Measurements from ENCODE around the gene CD58. TPM values are rescaled to one million over a fixed set of nuclear protein-coding genes. Genes with fewer than 3 reads are reported as not detected.

Gene CD58
- total and polyA plus RNA-seq, 4 experiments from 2014 or later = 25.2 to 61.3 (median 44.5) TPM

DNA sequence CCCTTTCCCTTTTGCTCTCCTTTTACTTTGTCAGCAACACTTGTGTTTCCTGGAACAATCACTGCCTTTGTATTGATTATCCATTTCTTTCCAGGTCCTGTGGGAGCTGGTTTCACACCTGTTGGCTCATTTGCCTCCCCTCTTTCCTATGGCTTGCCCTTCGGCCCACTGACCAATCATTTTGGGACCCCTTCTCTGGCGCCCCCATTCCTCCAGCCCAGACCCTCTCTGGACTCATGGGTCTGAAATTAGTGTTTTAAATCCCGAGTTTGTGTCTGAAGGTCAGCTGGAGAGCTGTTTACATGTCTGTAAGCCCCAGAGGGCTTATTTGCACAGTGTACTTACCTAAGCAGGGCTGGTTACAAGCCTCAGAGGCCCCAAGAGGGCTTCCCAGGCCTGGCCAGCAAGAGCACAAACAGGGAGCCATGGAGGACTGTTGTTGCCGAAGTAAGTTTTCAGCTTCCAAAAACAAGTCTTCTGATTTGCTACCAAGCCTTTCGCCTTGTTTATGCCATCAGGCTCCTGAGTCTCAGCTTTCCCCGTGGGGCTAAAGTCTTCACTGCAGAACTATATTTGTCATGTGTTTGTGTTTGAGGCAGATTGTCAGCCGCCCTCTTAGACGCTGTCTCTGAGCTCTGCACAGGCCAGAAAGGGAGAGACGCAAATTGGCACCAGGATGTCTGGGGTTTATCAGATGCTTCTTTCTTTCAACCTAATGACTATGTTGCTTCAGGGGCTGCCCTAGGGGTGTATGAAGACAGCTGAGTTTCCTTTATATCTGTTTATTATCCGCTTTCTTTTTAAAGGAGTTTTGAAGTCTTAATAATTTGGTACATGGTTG lies 104.8 kb downstream of the CD58 start:
- Histone ChIP-seq H3K4me3 (ENCODE audit: low read length in 2 of 2) (no peak overlapping the region), H3K27me3 (ENCODE audit: insufficient read depth, low read length) (no peaks in the 10 kb centered on the region), H3K27ac (ENCODE audit: low read depth, low read length) (no peak overlapping the region), H3K4me1 (ENCODE audit: insufficient read depth, low read length) (no peaks in the 10 kb centered on the region), H3K9me3 (ENCODE audit: control insufficient read depth in 1 of 2, low read length in 2 of 2) (no peaks in the 10 kb centered on the region), H3K36me3 (ENCODE audit: insufficient read depth, low read length) (no peaks in the 10 kb centered on the region)
- H3K4me3 Mint-ChIP-seq = no peak overlapping the region
- no peak for DNase-seq
- CTCF ChIA-PET (ENCODE audit: partially characterized antibody) = interaction anchor here (1.2 kb wide), 1 partner anchor 9 kb away, joined by 3 read pairs; no protein-coding TSS in a partner anchor
- H3K4me1 Mint-ChIP-seq = no peaks in the 10 kb centered on the region
- H3K27me3 Mint-ChIP-seq = peaks cover 0 to 4% of the 10 kb centered on the region in 2 donors
- POLR2A ChIA-PET (ENCODE audit: partially characterized antibody) = no interaction called here
- intact Hi-C loops (cut with micrococcal nuclease) = no loop called here
- H3K9me3 Mint-ChIP-seq = peaks cover 0 to 3% (median 0%) of the 10 kb centered on the region in 8 donors
- peaks cover 0 to 10% of the 10 kb centered on the region in 2 donors for H3K36me3 Mint-ChIP-seq
- no peak overlapping the region for H3K27ac Mint-ChIP-seq

- no peaks in the 10 kb centered on the region for H3K4me1 Mint-ChIP-seq
- intact Hi-C loops (cut with micrococcal nuclease) = no loop called here
- H3K27me3 ChIP-seq (ENCODE audit: insufficient read depth, low read length) = no peaks in the 10 kb centered on the region
These were observed 105.4 kb downstream of the CD58 start for GRCh38 chr1:116465477-116465844.

More at GRCh38 chr1:116465477-116465844, 105.4 kb downstream of the CD58 start:
- ChIA-PET CTCF (ENCODE audit: partially characterized antibody) (no interaction called here), POLR2A (ENCODE audit: partially characterized antibody) (no interaction called here)
- DNase-seq = no peak
- Mint-ChIP-seq H3K27ac (no peak overlapping the region), H3K4me3 (no peak overlapping the region), H3K27me3 (peaks cover 0 to 4% of the 10 kb centered on the region in 2 donors), H3K9me3 (peaks cover 0 to 3% (median 0%) of the 10 kb centered on the region in 8 donors), H3K36me3 (peaks cover 0 to 10% of the 10 kb centered on the region in 2 donors)
- Histone ChIP-seq H3K4me3 (ENCODE audit: low read length in 2 of 2) (no peak overlapping the region), H3K36me3 (ENCODE audit: insufficient read depth, low read length) (no peaks in the 10 kb centered on the region), H3K4me1 (ENCODE audit: insufficient read depth, low read length) (no peaks in the 10 kb centered on the region), H3K27ac (ENCODE audit: low read depth, low read length) (no peak overlapping the region), H3K9me3 (ENCODE audit: control insufficient read depth in 1 of 2, low read length in 2 of 2) (no peaks in the 10 kb centered on the region)

Small RNA genes lying within 50 kb of the gene (microRNA-seq; reads per million reads assigned to microRNA genes)
- gene MIR548AC (ENCODE audit: borderline microRNAs expressed, borderline number of aligned reads, borderline replicate concordance) = not detected

Other genes starting within 250 kb of the CD58 start
- 100 to 1,000 TPM; 251 to 256 TPM for gene ATP1A1, start 197.8 kb downstream of the CD58 start, total RNA-seq
- 10 to 100 TPM; 46.5 to 74.3 TPM for gene ATP1A1, start 197.8 kb downstream of the CD58 start, polyA plus RNA-seq
- gene IGSF3, start 96.7 kb upstream of the CD58 start, total RNA-seq = under 1 TPM in 1 of 2 experiments, not detected in 1; 0.06 TPM
- not detected for gene IGSF3, start 96.7 kb upstream of the CD58 start, polyA plus RNA-seq
- 100 to 1,000 TPM; 305 to 316 TPM for gene CD2, start 183.4 kb upstream of the CD58 start, total RNA-seq
- 100 to 1,000 TPM; 409 to 471 TPM for gene CD2, start 183.4 kb upstream of the CD58 start, polyA plus RNA-seq

Measured in CD4-positive, alpha-beta memory T cell (primary cell).